Brain microvascular endothelial cell (primary cell): ENCODE data around the gene IGFN1.
"Not testable (repeated sequence)": the region's sequence is repeated elsewhere in the genome, so short reads cannot be mapped to it uniquely, and the experiment has no call there.

Experiments
- DNase-seq: peaks from one replicate; pipeline ENCODE4 v3.0.0-alpha.2; 2020
- H3K27ac ChIP-seq: fragments of 250-450 bp; sonication (Bioruptor Pico); 2 replicates; pipeline ENCODE4 v1.5.1; 2020; ENCODE audit warnings: mild to moderate bottlenecking, moderate library complexity
- H3K27me3 ChIP-seq: fragments of 250-450 bp; sonication (Bioruptor Pico); replicated peaks from 2 replicates; pipeline ENCODE4 v1.5.1; 2020; ENCODE audit warnings: mild to moderate bottlenecking
- H3K36me3 ChIP-seq: fragments of 250-450 bp; sonication (Bioruptor Pico); replicated peaks from 2 replicates; pipeline ENCODE4 v1.5.1; 2020; ENCODE audit warnings: mild to moderate bottlenecking
- H3K4me3 ChIP-seq: 2 replicates; pipeline ENCODE4 v1.5.1; 2011; ENCODE audit warnings: low read depth, mild to moderate bottlenecking, control low read depth, low read length, moderate library complexity
- CTCF ChIP-seq: IDR thresholded peaks from 2 replicates; pipeline ENCODE4 v1.5.1; 2011; ENCODE audit warnings: low read depth, mild to moderate bottlenecking, moderate library complexity, low read length, control low read depth, inconsistent platforms; ENCODE audit errors: missing control alignments
- in situ Hi-C: cut with HindIII; loops from 2 replicates; pipeline ENCODE4 v1.10.0; 2017; ENCODE audit warnings: low sequenced_read_pairs, low pct_ligation_motif_present

IGFN1 gene

DNA sequence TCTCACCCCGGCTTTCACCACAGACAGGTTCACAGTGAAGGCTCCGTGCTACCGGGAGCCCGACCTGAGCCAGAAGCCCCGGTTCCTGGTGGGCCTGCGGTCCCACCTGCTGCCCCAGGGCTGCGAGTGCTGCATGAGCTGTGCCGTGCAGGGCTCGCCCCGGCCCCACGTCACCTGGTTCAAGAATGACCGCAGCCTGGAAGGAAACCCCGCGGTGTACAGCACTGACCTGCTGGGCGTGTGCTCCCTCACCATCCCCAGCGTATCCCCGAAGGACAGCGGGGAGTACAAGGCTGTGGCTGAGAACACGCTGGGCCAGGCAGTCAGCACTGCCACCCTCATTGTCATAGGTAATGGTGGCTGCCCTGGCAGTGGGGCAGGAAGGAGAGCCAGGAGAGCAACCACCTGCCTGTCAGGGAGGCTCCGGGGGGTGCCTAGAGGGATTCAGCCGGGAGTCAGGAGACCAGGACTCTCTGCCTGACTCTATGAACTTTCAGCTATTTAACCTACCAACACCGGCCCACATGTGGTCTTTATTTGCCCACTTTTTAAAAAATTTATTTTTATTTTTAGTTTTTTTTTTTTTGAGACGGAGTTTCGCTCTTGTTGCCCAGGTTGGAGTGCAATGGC is 36.4 kb downstream of the IGFN1 start:
- TF ChIP-seq CTCF: no peak

DNA sequence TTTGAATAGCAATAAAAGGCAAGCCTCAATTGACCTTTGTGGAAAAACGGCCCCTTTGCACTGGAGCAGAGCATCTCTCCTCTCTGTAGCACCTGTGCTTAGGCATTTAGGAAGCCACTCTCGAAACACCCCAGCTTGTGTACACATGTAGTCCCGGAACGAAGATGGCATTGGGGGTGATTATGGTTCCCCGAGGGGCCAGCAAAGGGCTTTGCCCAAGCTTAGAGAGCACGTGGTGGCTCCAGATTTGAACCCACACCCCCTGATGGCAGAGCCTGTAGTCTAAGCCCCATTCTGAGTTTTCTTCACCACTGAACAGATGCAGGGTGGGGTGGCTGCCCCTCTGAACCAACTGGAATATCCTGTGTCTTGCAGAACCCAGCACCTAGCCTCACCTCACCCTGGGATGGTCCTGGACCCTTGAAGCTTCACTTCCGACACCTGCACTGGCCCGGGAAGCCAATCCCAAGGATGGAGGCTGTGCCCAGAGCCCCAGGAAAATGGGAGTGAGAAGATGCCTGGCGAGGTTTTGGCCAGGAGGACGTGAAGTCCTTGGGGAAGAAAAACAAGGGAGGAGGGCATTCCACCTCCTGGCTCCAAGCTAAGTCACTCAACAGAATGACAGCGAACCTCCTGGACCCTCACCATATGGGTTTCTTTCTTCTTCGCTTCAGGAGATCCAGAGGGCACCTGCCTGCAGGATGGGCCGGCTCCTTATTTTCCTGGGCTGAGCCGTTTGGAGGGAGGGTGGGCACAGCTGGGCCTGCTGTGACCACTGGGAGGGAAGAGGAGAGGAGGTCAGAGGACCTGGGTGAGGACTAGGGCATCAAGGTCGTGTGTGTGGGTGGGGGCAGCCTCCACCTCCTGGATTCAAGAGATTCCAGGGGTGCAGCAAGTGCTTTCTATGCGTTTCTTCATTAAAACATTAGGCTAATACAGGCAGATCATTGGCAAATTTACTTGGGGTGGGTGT is 37.7 kb downstream of the IGFN1 start:
- no peaks in the 10 kb centered on the region for H3K36me3 ChIP-seq
- no peak overlapping the region for H3K4me3 ChIP-seq
- in situ Hi-C loops: no loop called here
- H3K27ac ChIP-seq: no peak overlapping the region
- no peak for DNase-seq
- H3K27me3 ChIP-seq: no peaks in the 10 kb centered on the region
- no peak for TF ChIP-seq CTCF

More for the DNA sequence above, 36.4 kb downstream of the IGFN1 start:
- H3K36me3 ChIP-seq: no peaks in the 10 kb centered on the region
- no peak for DNase-seq
- no peak overlapping the region for H3K4me3 ChIP-seq
- H3K27ac ChIP-seq: no peak overlapping the region
- H3K27me3 ChIP-seq: no peaks in the 10 kb centered on the region
- in situ Hi-C loops: no loop called here

- no peaks in the 10 kb centered on the region for H3K36me3 ChIP-seq
- no peak for TF ChIP-seq CTCF
- H3K4me3 ChIP-seq: no peak overlapping the region
- no peak for DNase-seq
- H3K27me3 ChIP-seq: no peaks in the 10 kb centered on the region
- no peak overlapping the region for H3K27ac ChIP-seq
- in situ Hi-C loops: no loop called here
Observed at GRCh38 chr1:201229095-201229494, 38.5 kb downstream of the IGFN1 start.

DNA sequence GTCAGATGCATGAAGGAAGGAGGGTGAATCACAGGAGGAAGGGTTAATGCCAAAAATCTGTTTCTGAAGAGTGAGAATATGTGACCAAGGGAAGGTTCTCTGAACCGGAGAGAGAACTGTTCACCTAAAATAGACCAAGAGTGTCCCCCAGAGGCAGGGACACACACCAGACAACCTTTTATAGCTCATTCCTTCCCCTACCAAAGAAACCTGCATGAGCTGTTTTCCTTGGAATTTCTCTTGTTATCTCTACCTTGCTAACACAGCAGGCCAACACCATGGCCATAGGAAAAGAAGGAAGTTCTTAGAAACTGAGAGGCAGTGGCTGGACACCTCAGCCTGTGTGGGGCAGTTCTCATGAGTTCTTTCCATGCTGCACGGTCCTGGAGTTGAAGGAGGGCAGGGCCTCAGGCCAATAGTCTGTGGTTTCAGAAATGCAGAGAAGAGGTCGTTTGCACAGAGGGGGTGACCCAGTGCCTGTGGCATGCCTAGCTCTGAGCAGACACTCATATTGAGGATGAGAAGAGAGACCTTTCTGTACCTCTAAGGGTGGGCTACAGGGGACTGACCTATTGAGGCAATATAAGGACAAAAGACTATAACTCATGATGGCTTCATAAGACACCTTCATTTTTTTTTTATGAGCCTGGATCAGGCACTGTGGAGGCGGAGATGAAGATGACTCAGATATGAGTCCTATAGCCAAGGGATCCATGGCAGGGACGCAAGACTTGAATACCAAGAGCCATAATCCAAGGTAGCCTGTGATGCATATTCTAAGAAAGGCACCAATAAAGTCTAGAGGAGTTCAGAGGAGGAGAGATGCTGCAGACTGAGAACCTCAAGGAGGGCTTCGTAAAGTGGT is 39.4 kb downstream of the IGFN1 start:
- Histone ChIP-seq H3K4me3 (no peak overlapping the region), H3K27me3 (no peaks in the 10 kb centered on the region), H3K27ac (no peak overlapping the region), H3K36me3 (no peaks in the 10 kb centered on the region)
- in situ Hi-C loops: no loop called here
- TF ChIP-seq CTCF: peak; percentile 9
- DNase-seq: peak; percentile 41

- no peak overlapping the region for H3K4me3 ChIP-seq
- no peak for DNase-seq
- in situ Hi-C loops: no loop called here
- no peaks in the 10 kb centered on the region for H3K27me3 ChIP-seq
- H3K36me3 ChIP-seq: no peaks in the 10 kb centered on the region
- TF ChIP-seq CTCF: no peak
- no peak overlapping the region for H3K27ac ChIP-seq
Observed at GRCh38 chr1:201230676-201231075, 40.1 kb downstream of the IGFN1 start.

DNA sequence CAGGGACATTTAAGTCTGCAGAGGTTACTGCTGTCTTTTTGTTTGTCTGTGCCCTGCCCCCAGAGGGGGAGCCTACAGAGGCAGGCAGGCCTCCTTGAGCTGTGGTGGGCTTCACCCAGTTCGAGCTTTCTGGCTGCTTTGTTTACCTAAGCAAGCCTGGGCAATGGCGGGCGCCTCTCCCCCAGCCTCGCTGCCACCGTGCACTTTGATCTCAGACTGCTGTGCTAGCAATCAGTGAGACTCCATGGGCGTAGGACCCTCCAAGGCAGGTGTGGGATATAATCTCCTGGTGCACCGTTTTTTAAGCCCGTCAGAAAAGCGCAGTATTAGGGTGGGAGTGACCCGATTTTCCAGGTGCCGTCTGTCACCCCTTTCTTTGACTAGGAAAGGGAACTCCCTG is 49.0 kb downstream of the IGFN1 start:
- DNase-seq, in situ Hi-C loops, H3K4me3 ChIP-seq, H3K36me3 ChIP-seq, H3K27me3 ChIP-seq, H3K27ac ChIP-seq: not testable (repeated sequence)
